MM.1S (cell line): ENCODE measurements around the gene NFKB1.
A peak's percentile ranks its signal among the peaks of the same experiment; 100 is the strongest.

Source experiments
- DNase-seq: peaks from one replicate; pipeline ENCODE4 v3.0.0-alpha.2; 2015
- H2AFZ ChIP-seq: fragments of 300-600 bp; sonication (generic); 2 replicates; pipeline ENCODE4 v1.6.0; 2016; ENCODE audit warnings: antibody characterized with exemption, low read length
- H3F3A ChIP-seq: fragments of 300-600 bp; sonication (generic); 2 replicates; pipeline ENCODE4 v1.6.1; 2016; ENCODE audit warnings: mild to moderate bottlenecking, antibody characterized with exemption, low read length, moderate library complexity, mixed read lengths; ENCODE audit not compliant: insufficient read depth
- H3K27ac ChIP-seq: fragments of 300-600 bp; sonication (generic); 2 replicates; pipeline ENCODE4 v1.5.1; 2016; ENCODE audit warnings: mild to moderate bottlenecking, low read length
- H3K27me3 ChIP-seq: fragments of 300-600 bp; sonication (generic); replicated peaks from 2 replicates; pipeline ENCODE4 v1.6.0; 2016; ENCODE audit warnings: low read length; ENCODE audit not compliant: insufficient read depth
- H3K36me3 ChIP-seq: fragments of 300-600 bp; sonication (generic); replicated peaks from 2 replicates; pipeline ENCODE4 v1.6.1; 2016; ENCODE audit warnings: mild to moderate bottlenecking, low read length, mixed read lengths; ENCODE audit not compliant: insufficient read depth
- H3K4me1 ChIP-seq: fragments of 300-600 bp; sonication (generic); 2 replicates; pipeline ENCODE4 v1.6.1; 2016; ENCODE audit warnings: low read length, mixed read lengths
- H3K4me2 ChIP-seq: fragments of 300-600 bp; sonication (generic); 2 replicates; pipeline ENCODE4 v1.6.0; 2016; ENCODE audit warnings: low read depth, low read length
- H3K4me3 ChIP-seq: fragments of 300-600 bp; sonication (generic); 2 replicates; pipeline ENCODE4 v1.5.1; 2016; ENCODE audit warnings: low read length, mixed read lengths
- H3K79me2 ChIP-seq: fragments of 300-600 bp; sonication (generic); 2 replicates; pipeline ENCODE4 v1.6.1; 2016; ENCODE audit warnings: mixed run types, low read length, mixed read lengths
- H3K9ac ChIP-seq: fragments of 300-600 bp; sonication (generic); 2 replicates; pipeline ENCODE4 v1.6.1; 2016; ENCODE audit warnings: low read length, mixed read lengths
- H3K9me2 ChIP-seq: fragments of 300-600 bp; sonication (generic); replicated peaks from 2 replicates; pipeline ENCODE4 v1.6.1; 2016; ENCODE audit warnings: mild to moderate bottlenecking, low read length, mixed read lengths; ENCODE audit not compliant: insufficient read depth
- H3K9me3 ChIP-seq: fragments of 300-600 bp; sonication (generic); replicated peaks from 2 replicates; pipeline ENCODE4 v1.6.1; 2016; ENCODE audit warnings: mild to moderate bottlenecking, low read length, mixed read lengths; ENCODE audit not compliant: insufficient read depth
- H4K20me1 ChIP-seq: fragments of 300-600 bp; sonication (generic); 2 replicates; pipeline ENCODE4 v1.6.1; 2016; ENCODE audit warnings: mild to moderate bottlenecking, low read length, moderate library complexity, mixed read lengths; ENCODE audit not compliant: insufficient read depth
- EZH2 ChIP-seq: fragments of 300-600 bp; sonication (generic); optimal IDR thresholded peaks from 2 replicates; pipeline ENCODE3; 2017; ENCODE audit warnings: low read depth, mild to moderate bottlenecking, antibody characterized with exemption, low read length, mixed read lengths
- EZH2phosphoT487 ChIP-seq: fragments of 300-600 bp; sonication (generic); IDR thresholded peaks from 2 replicates; pipeline ENCODE4 v1.6.1; 2018; ENCODE audit warnings: antibody characterized with exemption, low read length
- TF ChIP-seq, protein P1 (sequence below): fragments of 300-600 bp; sonication (generic); IDR thresholded peaks from 2 replicates; pipeline ENCODE4 v1.5.1; 2016; ENCODE audit warnings: antibody characterized with exemption, low read length, mixed read lengths

Gene NFKB1

DNA sequence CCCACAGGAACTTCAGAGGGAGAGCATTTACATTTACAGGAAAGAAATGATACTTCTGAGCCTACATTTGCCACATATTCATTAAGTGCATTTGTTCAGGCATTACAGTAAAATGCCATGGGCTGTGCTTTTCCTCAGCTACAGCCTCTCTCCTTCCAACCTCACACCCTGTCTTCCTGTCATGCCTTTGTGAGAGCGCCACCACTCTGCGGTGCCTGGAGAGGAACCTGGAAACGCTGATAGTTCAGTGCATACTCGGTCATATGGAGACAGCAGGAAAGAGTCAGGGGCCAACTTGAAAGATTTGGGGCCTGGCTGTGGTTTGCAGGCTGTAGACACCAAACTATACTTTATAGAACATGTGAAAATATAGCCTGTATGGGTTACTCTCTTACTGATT, 40.5 kb downstream of the NFKB1 start:
- H4K20me1 ChIP-seq, result no peaks in the 10 kb centered on the region

DNA sequence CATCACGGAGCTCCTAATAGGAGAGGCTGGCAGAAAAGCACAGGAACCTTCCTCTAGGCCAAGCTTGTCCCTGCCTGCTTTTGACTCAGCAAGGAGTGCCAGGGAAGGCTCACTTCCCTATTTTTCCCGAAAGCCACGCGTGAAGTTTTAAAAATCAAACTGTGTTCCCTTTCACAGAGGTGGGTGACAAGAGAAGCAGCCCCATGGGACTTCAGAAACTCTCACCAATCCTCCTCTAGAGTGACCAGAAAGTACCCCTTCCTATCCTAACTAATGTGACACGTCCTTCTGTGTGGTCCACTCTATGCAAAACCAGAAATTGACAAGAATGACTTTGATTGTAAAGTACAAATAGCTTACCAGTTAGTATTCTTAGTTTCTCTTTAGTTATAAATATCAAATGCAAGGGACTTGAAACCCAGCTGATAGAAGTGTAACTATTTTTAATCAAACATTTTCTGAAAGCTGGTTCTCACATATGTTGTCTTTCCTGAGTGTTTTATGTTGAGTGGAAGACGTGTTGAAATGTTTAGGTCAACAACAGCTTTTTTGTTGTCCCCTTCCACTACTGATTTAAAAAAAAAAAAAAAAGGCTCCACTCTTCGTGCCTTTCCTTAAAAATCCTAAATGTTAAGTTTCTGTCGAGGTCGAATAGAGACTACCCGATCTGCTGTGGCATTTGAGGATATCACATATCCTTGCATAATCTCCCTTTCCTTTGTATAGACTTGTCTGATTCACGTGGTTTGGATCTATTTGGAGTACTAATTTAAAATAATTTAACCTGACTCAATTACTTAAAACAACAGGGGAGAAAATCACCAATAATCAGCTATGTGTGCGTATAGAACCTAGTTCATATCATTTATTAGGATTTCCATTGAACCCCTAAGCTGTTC, 42.1 kb downstream of the NFKB1 start:
- peaks cover 62% of the 10 kb centered on the region for H3K79me2 ChIP-seq
- peak; percentile 46 for DNase-seq
- no peaks in the 10 kb centered on the region for H3K9me2 ChIP-seq
- H3K4me2 ChIP-seq, result peak overlapping the region; percentile 85
- H3K9me3 ChIP-seq, result no peaks in the 10 kb centered on the region
- H3K27ac ChIP-seq, result peak overlapping the region; percentile 73; the same call in 1 of the 2 replicates
- TF ChIP-seq, protein P1, sequence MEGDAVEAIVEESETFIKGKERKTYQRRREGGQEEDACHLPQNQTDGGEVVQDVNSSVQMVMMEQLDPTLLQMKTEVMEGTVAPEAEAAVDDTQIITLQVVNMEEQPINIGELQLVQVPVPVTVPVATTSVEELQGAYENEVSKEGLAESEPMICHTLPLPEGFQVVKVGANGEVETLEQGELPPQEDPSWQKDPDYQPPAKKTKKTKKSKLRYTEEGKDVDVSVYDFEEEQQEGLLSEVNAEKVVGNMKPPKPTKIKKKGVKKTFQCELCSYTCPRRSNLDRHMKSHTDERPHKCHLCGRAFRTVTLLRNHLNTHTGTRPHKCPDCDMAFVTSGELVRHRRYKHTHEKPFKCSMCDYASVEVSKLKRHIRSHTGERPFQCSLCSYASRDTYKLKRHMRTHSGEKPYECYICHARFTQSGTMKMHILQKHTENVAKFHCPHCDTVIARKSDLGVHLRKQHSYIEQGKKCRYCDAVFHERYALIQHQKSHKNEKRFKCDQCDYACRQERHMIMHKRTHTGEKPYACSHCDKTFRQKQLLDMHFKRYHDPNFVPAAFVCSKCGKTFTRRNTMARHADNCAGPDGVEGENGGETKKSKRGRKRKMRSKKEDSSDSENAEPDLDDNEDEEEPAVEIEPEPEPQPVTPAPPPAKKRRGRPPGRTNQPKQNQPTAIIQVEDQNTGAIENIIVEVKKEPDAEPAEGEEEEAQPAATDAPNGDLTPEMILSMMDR, result no peak
- no peak for TF ChIP-seq EZH2
- no peak for TF ChIP-seq EZH2phosphoT487
- H3K27me3 ChIP-seq, result no peaks in the 10 kb centered on the region
- H3K36me3 ChIP-seq, result no peaks in the 10 kb centered on the region
- peak overlapping the region; percentile 45; the same call in 1 of the 2 replicates for H3K9ac ChIP-seq
- peaks cover 20% of the 10 kb centered on the region for H3F3A ChIP-seq
- H3K4me1 ChIP-seq, result peaks cover 53% of the 10 kb centered on the region
- H2AFZ ChIP-seq, result no peak overlapping the region
- peak overlapping the region; percentile 44 for H3K4me3 ChIP-seq
- H4K20me1 ChIP-seq, result no peaks in the 10 kb centered on the region

More for the DNA sequence above, 40.5 kb downstream of the NFKB1 start:
- H3K4me3 ChIP-seq, result no peak overlapping the region
- DNase-seq, result no peak
- H2AFZ ChIP-seq, result no peak overlapping the region
- no peaks in the 10 kb centered on the region for H3K27me3 ChIP-seq
- no peaks in the 10 kb centered on the region for H3K36me3 ChIP-seq
- no peaks in the 10 kb centered on the region for H3K9me3 ChIP-seq
- no peaks in the 10 kb centered on the region for H3K9me2 ChIP-seq
- no peak overlapping the region for H3K9ac ChIP-seq
- TF ChIP-seq EZH2phosphoT487 (no peak), EZH2 (no peak)
- TF ChIP-seq, protein P1, result no peak
- peak overlapping the region; percentile 73; the same call in 1 of the 2 replicates for H3K27ac ChIP-seq
- peaks cover 20% of the 10 kb centered on the region for H3F3A ChIP-seq
- peaks cover 46% of the 10 kb centered on the region for H3K4me1 ChIP-seq
- H3K4me2 ChIP-seq, result peak overlapping the region; percentile 2; the same call in 1 of the 2 replicates
- peaks cover 57% of the 10 kb centered on the region for H3K79me2 ChIP-seq

DNA sequence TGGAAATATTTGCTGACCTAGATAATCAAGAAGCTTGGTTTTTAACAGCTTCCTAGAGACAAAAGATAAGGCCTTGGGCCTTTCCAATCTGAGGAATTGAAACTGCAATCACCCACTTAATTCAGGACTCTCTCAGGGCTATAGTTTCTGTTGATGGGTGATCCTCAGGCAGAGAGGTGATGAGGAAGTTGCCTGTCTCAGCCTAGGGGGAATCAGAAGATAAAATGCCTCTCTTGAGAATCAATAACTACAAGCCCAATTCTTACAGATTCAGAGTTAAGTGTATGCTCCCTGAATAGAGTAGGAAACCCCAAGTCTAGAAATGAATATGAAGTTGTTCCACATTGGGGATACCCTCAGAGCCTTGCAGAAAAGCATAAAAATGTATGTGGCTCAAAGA, 45.5 kb downstream of the NFKB1 start:
- Histone ChIP-seq H3K4me2 (peak overlapping the region; percentile 4; the same call in 1 of the 2 replicates), H3K36me3 (no peaks in the 10 kb centered on the region), H3K27ac (peak overlapping the region; percentile 11; the same call in 1 of the 2 replicates), H3K4me1 (peaks cover 45% of the 10 kb centered on the region), H4K20me1 (no peaks in the 10 kb centered on the region), H3K4me3 (no peak overlapping the region), H3K79me2 (peaks cover 74% of the 10 kb centered on the region), H3K9me2 (no peaks in the 10 kb centered on the region), H2AFZ (no peak overlapping the region), H3K27me3 (no peaks in the 10 kb centered on the region), H3F3A (peaks cover 20% of the 10 kb centered on the region), H3K9me3 (no peaks in the 10 kb centered on the region), H3K9ac (no peak overlapping the region)
- no peak for DNase-seq
- TF ChIP-seq EZH2phosphoT487, result no peak
- TF ChIP-seq EZH2, result no peak
- TF ChIP-seq, protein P1, result no peak
